Measurements from ENCODE around the gene FOXP4. TPM values are rescaled to one million over a fixed set of nuclear protein-coding genes. Genes with fewer than 3 reads are reported as not detected.

The FOXP4 gene
- total and polyA plus RNA-seq, 2 of the 13 experiments (the other 11 are each of a cell fraction or from before 2014, with no cell fraction given) = 11.0 to 12.4 TPM

GRCh38 chr6:41548098-41548840 lies 2.1 kb downstream of the FOXP4 start (continued):
- TF ChIP-seq, protein P1, sequence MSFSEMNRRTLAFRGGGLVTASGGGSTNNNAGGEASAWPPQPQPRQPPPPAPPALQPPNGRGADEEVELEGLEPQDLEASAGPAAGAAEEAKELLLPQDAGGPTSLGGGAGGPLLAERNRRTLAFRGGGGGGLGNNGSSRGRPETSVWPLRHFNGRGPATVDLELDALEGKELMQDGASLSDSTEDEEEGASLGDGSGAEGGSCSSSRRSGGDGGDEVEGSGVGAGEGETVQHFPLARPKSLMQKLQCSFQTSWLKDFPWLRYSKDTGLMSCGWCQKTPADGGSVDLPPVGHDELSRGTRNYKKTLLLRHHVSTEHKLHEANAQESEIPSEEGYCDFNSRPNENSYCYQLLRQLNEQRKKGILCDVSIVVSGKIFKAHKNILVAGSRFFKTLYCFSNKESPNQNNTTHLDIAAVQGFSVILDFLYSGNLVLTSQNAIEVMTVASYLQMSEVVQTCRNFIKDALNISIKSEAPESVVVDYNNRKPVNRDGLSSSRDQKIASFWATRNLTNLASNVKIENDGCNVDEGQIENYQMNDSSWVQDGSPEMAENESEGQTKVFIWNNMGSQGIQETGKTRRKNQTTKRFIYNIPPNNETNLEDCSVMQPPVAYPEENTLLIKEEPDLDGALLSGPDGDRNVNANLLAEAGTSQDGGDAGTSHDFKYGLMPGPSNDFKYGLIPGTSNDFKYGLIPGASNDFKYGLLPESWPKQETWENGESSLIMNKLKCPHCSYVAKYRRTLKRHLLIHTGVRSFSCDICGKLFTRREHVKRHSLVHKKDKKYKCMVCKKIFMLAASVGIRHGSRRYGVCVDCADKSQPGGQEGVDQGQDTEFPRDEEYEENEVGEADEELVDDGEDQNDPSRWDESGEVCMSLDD (CRISPR knock-in tag; IDR thresholded peaks at IDR 0.05; ENCODE audit: borderline replicate concordance) = peak; percentile 59; the same call in 1 of the 2 replicates
- TF ChIP-seq PAF1 (CRISPR knock-in tag; IDR thresholded peaks at IDR 0.05) (no peak), NFIC (IDR thresholded peaks at IDR 0.05; ENCODE audit: low read length) (no peak), ZNF205 (CRISPR knock-in tag; IDR thresholded peaks at IDR 0.05) (no peak), BORCS8-MEF2B (CRISPR knock-in tag; IDR thresholded peaks at IDR 0.05) (no peak), ZNF343 (CRISPR knock-in tag; IDR thresholded peaks at IDR 0.05) (no peak), PRMT3 (CRISPR knock-in tag; IDR thresholded peaks at IDR 0.05; ENCODE audit: borderline replicate concordance, low read depth) (no peak), ZFYVE20 (CRISPR knock-in tag; IDR thresholded peaks at IDR 0.05; ENCODE audit: borderline replicate concordance, low read depth) (no peak), BRD4 (CRISPR knock-in tag; IDR thresholded peaks at IDR 0.05) (no peak), SSRP1 (CRISPR knock-in tag; IDR thresholded peaks at IDR 0.05) (no peak), ZNF790 (CRISPR knock-in tag; IDR thresholded peaks at IDR 0.05; ENCODE audit: borderline replicate concordance) (no peak), RBFOX2 (IDR thresholded peaks at IDR 0.05; ENCODE audit: low read depth, low read length) (peak; percentile 81), MTF1 (CRISPR knock-in tag; IDR thresholded peaks at IDR 0.05) (no peak)
- TF ChIP-seq, protein P2, sequence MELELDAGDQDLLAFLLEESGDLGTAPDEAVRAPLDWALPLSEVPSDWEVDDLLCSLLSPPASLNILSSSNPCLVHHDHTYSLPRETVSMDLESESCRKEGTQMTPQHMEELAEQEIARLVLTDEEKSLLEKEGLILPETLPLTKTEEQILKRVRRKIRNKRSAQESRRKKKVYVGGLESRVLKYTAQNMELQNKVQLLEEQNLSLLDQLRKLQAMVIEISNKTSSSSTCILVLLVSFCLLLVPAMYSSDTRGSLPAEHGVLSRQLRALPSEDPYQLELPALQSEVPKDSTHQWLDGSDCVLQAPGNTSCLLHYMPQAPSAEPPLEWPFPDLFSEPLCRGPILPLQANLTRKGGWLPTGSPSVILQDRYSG (CRISPR knock-in tag; IDR thresholded peaks at IDR 0.05) = no peak
- TF ChIP-seq, protein P3, sequence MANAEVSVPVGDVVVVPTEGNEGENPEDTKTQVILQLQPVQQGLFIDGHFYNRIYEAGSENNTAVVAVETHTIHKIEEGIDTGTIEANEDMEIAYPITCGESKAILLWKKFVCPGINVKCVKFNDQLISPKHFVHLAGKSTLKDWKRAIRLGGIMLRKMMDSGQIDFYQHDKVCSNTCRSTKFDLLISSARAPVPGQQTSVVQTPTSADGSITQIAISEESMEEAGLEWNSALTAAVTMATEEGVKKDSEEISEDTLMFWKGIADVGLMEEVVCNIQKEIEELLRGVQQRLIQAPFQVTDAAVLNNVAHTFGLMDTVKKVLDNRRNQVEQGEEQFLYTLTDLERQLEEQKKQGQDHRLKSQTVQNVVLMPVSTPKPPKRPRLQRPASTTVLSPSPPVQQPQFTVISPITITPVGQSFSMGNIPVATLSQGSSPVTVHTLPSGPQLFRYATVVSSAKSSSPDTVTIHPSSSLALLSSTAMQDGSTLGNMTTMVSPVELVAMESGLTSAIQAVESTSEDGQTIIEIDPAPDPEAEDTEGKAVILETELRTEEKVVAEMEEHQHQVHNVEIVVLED (CRISPR knock-in tag; IDR thresholded peaks at IDR 0.05; ENCODE audit: borderline replicate concordance) = no peak
- TF ChIP-seq, protein P4, sequence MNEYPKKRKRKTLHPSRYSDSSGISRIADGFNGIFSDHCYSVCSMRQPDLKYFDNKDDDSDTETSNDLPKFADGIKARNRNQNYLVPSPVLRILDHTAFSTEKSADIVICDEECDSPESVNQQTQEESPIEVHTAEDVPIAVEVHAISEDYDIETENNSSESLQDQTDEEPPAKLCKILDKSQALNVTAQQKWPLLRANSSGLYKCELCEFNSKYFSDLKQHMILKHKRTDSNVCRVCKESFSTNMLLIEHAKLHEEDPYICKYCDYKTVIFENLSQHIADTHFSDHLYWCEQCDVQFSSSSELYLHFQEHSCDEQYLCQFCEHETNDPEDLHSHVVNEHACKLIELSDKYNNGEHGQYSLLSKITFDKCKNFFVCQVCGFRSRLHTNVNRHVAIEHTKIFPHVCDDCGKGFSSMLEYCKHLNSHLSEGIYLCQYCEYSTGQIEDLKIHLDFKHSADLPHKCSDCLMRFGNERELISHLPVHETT (CRISPR knock-in tag; conservative IDR thresholded peaks at IDR 0.05) = no peak
- TF ChIP-seq, protein P5, sequence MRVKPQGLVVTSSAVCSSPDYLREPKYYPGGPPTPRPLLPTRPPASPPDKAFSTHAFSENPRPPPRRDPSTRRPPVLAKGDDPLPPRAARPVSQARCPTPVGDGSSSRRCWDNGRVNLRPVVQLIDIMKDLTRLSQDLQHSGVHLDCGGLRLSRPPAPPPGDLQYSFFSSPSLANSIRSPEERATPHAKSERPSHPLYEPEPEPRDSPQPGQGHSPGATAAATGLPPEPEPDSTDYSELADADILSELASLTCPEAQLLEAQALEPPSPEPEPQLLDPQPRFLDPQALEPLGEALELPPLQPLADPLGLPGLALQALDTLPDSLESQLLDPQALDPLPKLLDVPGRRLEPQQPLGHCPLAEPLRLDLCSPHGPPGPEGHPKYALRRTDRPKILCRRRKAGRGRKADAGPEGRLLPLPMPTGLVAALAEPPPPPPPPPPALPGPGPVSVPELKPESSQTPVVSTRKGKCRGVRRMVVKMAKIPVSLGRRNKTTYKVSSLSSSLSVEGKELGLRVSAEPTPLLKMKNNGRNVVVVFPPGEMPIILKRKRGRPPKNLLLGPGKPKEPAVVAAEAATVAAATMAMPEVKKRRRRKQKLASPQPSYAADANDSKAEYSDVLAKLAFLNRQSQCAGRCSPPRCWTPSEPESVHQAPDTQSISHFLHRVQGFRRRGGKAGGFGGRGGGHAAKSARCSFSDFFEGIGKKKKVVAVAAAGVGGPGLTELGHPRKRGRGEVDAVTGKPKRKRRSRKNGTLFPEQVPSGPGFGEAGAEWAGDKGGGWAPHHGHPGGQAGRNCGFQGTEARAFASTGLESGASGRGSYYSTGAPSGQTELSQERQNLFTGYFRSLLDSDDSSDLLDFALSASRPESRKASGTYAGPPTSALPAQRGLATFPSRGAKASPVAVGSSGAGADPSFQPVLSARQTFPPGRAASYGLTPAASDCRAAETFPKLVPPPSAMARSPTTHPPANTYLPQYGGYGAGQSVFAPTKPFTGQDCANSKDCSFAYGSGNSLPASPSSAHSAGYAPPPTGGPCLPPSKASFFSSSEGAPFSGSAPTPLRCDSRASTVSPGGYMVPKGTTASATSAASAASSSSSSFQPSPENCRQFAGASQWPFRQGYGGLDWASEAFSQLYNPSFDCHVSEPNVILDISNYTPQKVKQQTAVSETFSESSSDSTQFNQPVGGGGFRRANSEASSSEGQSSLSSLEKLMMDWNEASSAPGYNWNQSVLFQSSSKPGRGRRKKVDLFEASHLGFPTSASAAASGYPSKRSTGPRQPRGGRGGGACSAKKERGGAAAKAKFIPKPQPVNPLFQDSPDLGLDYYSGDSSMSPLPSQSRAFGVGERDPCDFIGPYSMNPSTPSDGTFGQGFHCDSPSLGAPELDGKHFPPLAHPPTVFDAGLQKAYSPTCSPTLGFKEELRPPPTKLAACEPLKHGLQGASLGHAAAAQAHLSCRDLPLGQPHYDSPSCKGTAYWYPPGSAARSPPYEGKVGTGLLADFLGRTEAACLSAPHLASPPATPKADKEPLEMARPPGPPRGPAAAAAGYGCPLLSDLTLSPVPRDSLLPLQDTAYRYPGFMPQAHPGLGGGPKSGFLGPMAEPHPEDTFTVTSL (CRISPR knock-in tag; IDR thresholded peaks at IDR 0.05; ENCODE audit: borderline replicate concordance) = 0 out of 2 replicates have a peak, but pooled peaks have one; percentile 8

All from HepG2 (cell line).